CD14-positive monocyte (primary cell): ENCODE results near the gene CEP126. TPM values are rescaled to one million over a fixed set of nuclear protein-coding genes. Genes with fewer than 3 reads are reported as not detected.
"Not testable (repeated sequence)": the region's sequence is repeated elsewhere in the genome, so short reads cannot be mapped to it uniquely, and the experiment has no call there.

ENCODE experiments used
- DNase-seq, 3 donors: peaks; one replicate each; pipeline ENCODE4 v3.0.0-alpha.2; 2011 to 2022
- H2AFZ ChIP-seq: 2 replicates; pipeline ENCODE4 v1.6.0; 2012; ENCODE audit warnings: mild to moderate bottlenecking, low read depth, low read length, inconsistent platforms; ENCODE audit not compliant: insufficient read depth, poor library complexity, severe bottlenecking
- H3K27ac ChIP-seq, 2 donors: 1 replicate in 1 of 2; 2 replicates in 1 of 2; pipeline ENCODE4 v1.5.1; 2012 to 2013; ENCODE audit warnings: low read length in 2 of 2, control low read depth in 1 of 2, inconsistent platforms in 1 of 2, low read depth in 1 of 2, mild to moderate bottlenecking in 1 of 2
- H3K27me3 ChIP-seq, 2 donors: one replicate each; pipeline versions ENCODE4 v1.6.0 to v1.6.1; 2011 to 2013; ENCODE audit warnings: low read length in 2 of 2; ENCODE audit not compliant: control insufficient read depth in 2 of 2, insufficient read depth in 2 of 2
- H3K36me3 ChIP-seq, 2 donors: replicated peaks in 1 of 2; 1 replicate in 1 of 2; 2 replicates in 1 of 2; pipeline versions ENCODE4 v1.5.1 to v1.6.1; 2012 to 2013; ENCODE audit warnings: low read length in 2 of 2, control low read depth in 1 of 2, inconsistent platforms in 1 of 2, mild to moderate bottlenecking in 1 of 2; ENCODE audit not compliant: insufficient read depth in 2 of 2, control insufficient read depth in 1 of 2
- H3K4me1 ChIP-seq, 2 donors: 1 replicate in 1 of 2; 2 replicates in 1 of 2; pipeline versions ENCODE4 v1.5.1 to v1.6.1; 2012 to 2013; ENCODE audit warnings: low read length in 2 of 2, control low read depth in 1 of 2, inconsistent platforms in 1 of 2, mild to moderate bottlenecking in 1 of 2, moderate library complexity in 1 of 2; ENCODE audit not compliant: insufficient read depth in 2 of 2, control insufficient read depth in 1 of 2
- H3K4me2 ChIP-seq: replicated peaks from 2 replicates; pipeline ENCODE3; 2012; ENCODE audit warnings: low read length, moderate library complexity, mild to moderate bottlenecking; ENCODE audit not compliant: poor library complexity, severe bottlenecking; ENCODE audit errors: extremely low read depth
- H3K4me3 ChIP-seq, 3 experiments: fragments of 200-600 bp in 1 of 3; sonication (generic) in 1 of 3; replicated peaks in 1 of 3; 1 replicate in 2 of 3; 2 replicates in 1 of 3; pipeline ENCODE4 v1.5.1; 2011 to 2013; ENCODE audit warnings: low read length in 3 of 3, mild to moderate bottlenecking in 3 of 3, control low read depth in 2 of 3, low read depth in 2 of 3, inconsistent platforms in 1 of 3, moderate library complexity in 1 of 3
- H3K79me2 ChIP-seq: 2 replicates; pipeline ENCODE4 v1.6.0; 2012; ENCODE audit warnings: mild to moderate bottlenecking, control low read depth, inconsistent platforms, low read length, moderate library complexity; ENCODE audit not compliant: insufficient read depth
- H3K9ac ChIP-seq: 2 replicates; pipeline ENCODE4 v1.6.0; 2017; ENCODE audit warnings: low read length, mild to moderate bottlenecking; ENCODE audit not compliant: insufficient read depth, poor library complexity, severe bottlenecking
- H3K9me3 ChIP-seq, 2 donors: replicated peaks in 1 of 2; 1 replicate in 1 of 2; 2 replicates in 1 of 2; pipeline versions ENCODE4 v1.5.1 to v1.6.1; 2012 to 2013; ENCODE audit warnings: low read length in 2 of 2, control low read depth in 1 of 2; ENCODE audit not compliant: control insufficient read depth in 1 of 2, insufficient read depth in 1 of 2
- H4K20me1 ChIP-seq: 2 replicates; pipeline ENCODE4 v1.6.0; 2012; ENCODE audit warnings: mild to moderate bottlenecking, low read length, control low read depth, moderate library complexity; ENCODE audit not compliant: insufficient read depth
- H3K27ac Mint-ChIP-seq, 7 donors: one replicate each; pipeline ENCODE4 v1.8.0; 2020; ENCODE audit warnings: mild to moderate bottlenecking in 7 of 7, mixed read lengths in 7 of 7, moderate library complexity in 6 of 7, inconsistent platforms in 2 of 7
- H3K27me3 Mint-ChIP-seq, 3 donors: one replicate each; pipeline ENCODE4 v1.8.0; 2021 to 2022; ENCODE audit warnings: low read depth in 3 of 3, mild to moderate bottlenecking in 3 of 3, mixed read lengths in 3 of 3, moderate library complexity in 3 of 3, inconsistent platforms in 1 of 3
- H3K36me3 Mint-ChIP-seq, 2 donors: one replicate each; pipeline ENCODE4 v1.8.0; 2020; ENCODE audit warnings: mixed read lengths in 2 of 2, inconsistent platforms in 1 of 2, mild to moderate bottlenecking in 1 of 2
- H3K4me1 Mint-ChIP-seq: one replicate; pipeline ENCODE4 v1.8.0; 2020; ENCODE audit warnings: mild to moderate bottlenecking, mixed read lengths
- H3K4me3 Mint-ChIP-seq, 2 donors: one replicate each; pipeline ENCODE4 v1.8.0; 2020; ENCODE audit warnings: mild to moderate bottlenecking in 2 of 2, mixed read lengths in 2 of 2, moderate library complexity in 1 of 2
- H3K9me3 Mint-ChIP-seq, 7 donors: one replicate each; pipeline ENCODE4 v1.8.0; 2020 to 2022; ENCODE audit warnings: mixed read lengths in 7 of 7, mild to moderate bottlenecking in 6 of 7, moderate library complexity in 6 of 7, inconsistent platforms in 2 of 7
- CTCF ChIP-seq: fragments of 200-600 bp; IDR thresholded peaks from one replicate; pipeline ENCODE4 v1.8.0; 2022; ENCODE audit warnings: antibody characterized with exemption, mild to moderate bottlenecking
- WGBS: methylation state at CpG from one replicate; pipeline ENCODE4 v1.1.5; 2013; ENCODE audit warnings: missing lambda C conversion rate; ENCODE audit not compliant: insufficient coverage; 5-methylcytosine and 5-hydroxymethylcytosine counted together
- intact Hi-C, 2 donors: fragments of 100-400 bp; cut with micrococcal nuclease; formaldehyde crosslinking; loops; one replicate each; pipeline versions ENCODE4 v1.15.0 to v1.15.1; 2023
- polyA plus RNA-seq, 3 donors: library from polyadenylated mRNA; depleted of rRNA in 1 of 3; unstranded in 2 of 3; stranded (reverse) in 1 of 3; fragments of 300-500 nt in 2 of 3; fragments of >200 nt in 1 of 3; fragmentation: Illumina TruSeq in 2 of 3; gene quantifications; 1 replicate in 2 of 3; 2 replicates in 1 of 3; pipeline ENCODE4 v1.2.3, GENCODE V29; 2012 to 2021

CEP126 gene
- polyA plus RNA-seq, 3 donors, result 0.02 to 0.52 TPM; not detected in 1

GRCh38 chr11:101955701-101956100 lies 40.9 kb downstream of the CEP126 start:
- Mint-ChIP-seq H3K27me3 (no peaks in the 10 kb centered on the region), H3K27ac (no peak overlapping the region), H3K9me3 (peaks cover 0 to 11% (median 2%) of the 10 kb centered on the region in 7 donors), H3K4me3 (no peak overlapping the region), H3K4me1 (no peaks in the 10 kb centered on the region), H3K36me3 (no peaks in the 10 kb centered on the region)
- TF ChIP-seq CTCF, result no peak
- no peaks in the 10 kb centered on the region for H3K79me2 ChIP-seq
- no peaks in the 10 kb centered on the region for H3K9me3 ChIP-seq
- H3K27me3 ChIP-seq, result no peaks in the 10 kb centered on the region
- DNase-seq, result no peak
- 88% methylated on average over 5 of the region's 5 CpGs for WGBS
- no peak overlapping the region for H3K4me3 ChIP-seq
- H2AFZ ChIP-seq, result no peak overlapping the region
- H3K9ac ChIP-seq, result no peak overlapping the region
- H4K20me1 ChIP-seq, result no peaks in the 10 kb centered on the region
- no peak overlapping the region for H3K4me2 ChIP-seq
- intact Hi-C loops, result no loop called here
- H3K27ac ChIP-seq, result no peak overlapping the region
- H3K36me3 ChIP-seq, result no peaks in the 10 kb centered on the region
- H3K4me1 ChIP-seq, result no peaks in the 10 kb centered on the region

- no peaks in the 10 kb centered on the region for H3K36me3 Mint-ChIP-seq
- Histone ChIP-seq H3K9ac (no peak overlapping the region), H2AFZ (no peak overlapping the region), H3K79me2 (no peaks in the 10 kb centered on the region), H3K4me3 (no peak overlapping the region), H3K4me2 (no peak overlapping the region), H3K4me1 (no peaks in the 10 kb centered on the region), H3K9me3 (no peaks in the 10 kb centered on the region), H3K27ac (no peak overlapping the region), H3K36me3 (no peaks in the 10 kb centered on the region), H3K27me3 (no peaks in the 10 kb centered on the region), H4K20me1 (no peaks in the 10 kb centered on the region)
- TF ChIP-seq CTCF, result no peak
- H3K4me3 Mint-ChIP-seq, result no peak overlapping the region
- intact Hi-C loops, result no loop called here
- DNase-seq, result no peak
- H3K27me3 Mint-ChIP-seq, result no peaks in the 10 kb centered on the region
- H3K4me1 Mint-ChIP-seq, result no peaks in the 10 kb centered on the region
- no CpG with 5 or more reads among the region's 1 CpG for WGBS
- no peak overlapping the region for H3K27ac Mint-ChIP-seq
- peaks cover 0 to 11% (median 2%) of the 10 kb centered on the region in 7 donors for H3K9me3 Mint-ChIP-seq
Measured at GRCh38 chr11:101960231-101960630, 45.4 kb downstream of the CEP126 start.

- DNase-seq, H3K4me3 Mint-ChIP-seq, H3K4me1 Mint-ChIP-seq, H3K4me3 ChIP-seq, H3K4me1 ChIP-seq, H3K9me3 Mint-ChIP-seq, H3K27ac Mint-ChIP-seq, H3K36me3 Mint-ChIP-seq, H3K79me2 ChIP-seq, H4K20me1 ChIP-seq, H3K4me2 ChIP-seq, H3K27me3 ChIP-seq, H3K9me3 ChIP-seq, H2AFZ ChIP-seq, intact Hi-C loops, H3K9ac ChIP-seq, H3K27me3 Mint-ChIP-seq, H3K27ac ChIP-seq, H3K36me3 ChIP-seq: not testable (repeated sequence)
- WGBS, result 97% methylated on average over 5 of the region's 10 CpGs
Measured at GRCh38 chr11:101964200-101964599, 49.4 kb downstream of the CEP126 start.
